WTC11 (cell line): ENCODE data around the gene TIMM17B. TPM values are rescaled to one million over a fixed set of nuclear protein-coding genes. Genes with fewer than 3 reads are reported as not detected.
A peak's percentile ranks its signal among the peaks of the same experiment; 100 is the strongest.

Experiments
- ATAC-seq: fragments of 200-7000 bp; cut with Tn5 transposase; 2 replicates; pipeline ENCODE4 v1.10.0; 2021; ENCODE audit warnings: mild to moderate bottlenecking, moderate library complexity
- CTCF ChIA-PET: fragments of 300-600 bp; sonication (Branson Sonifier 250); formaldehyde crosslinking; loops from one replicate; lab custom pipeline; 2021; ENCODE audit warnings: antibody characterized with exemption; lab: Charles Lee
- POLR2A ChIA-PET: fragments of 350-600 bp; sonication (Branson Sonifier 250); formaldehyde crosslinking; loops from one replicate; lab custom pipeline; 2021; ENCODE audit warnings: antibody characterized with exemption; lab: Charles Lee
- DNase-seq: peaks from one replicate; pipeline ENCODE4 v3.0.0; 2021; ENCODE audit warnings: low spot score
- H3K27ac Mint-ChIP-seq: 2 replicates; pipeline ENCODE4 v1.8.0; 2021; ENCODE audit warnings: mixed read lengths
- H3K27me3 Mint-ChIP-seq: 2 replicates; pipeline ENCODE4 v1.8.0; 2021; ENCODE audit warnings: low read depth, mild to moderate bottlenecking, moderate library complexity, mixed read lengths
- H3K36me3 Mint-ChIP-seq: 2 replicates; pipeline ENCODE4 v1.8.0; 2021; ENCODE audit warnings: mixed read lengths
- H3K4me1 Mint-ChIP-seq: 2 replicates; pipeline ENCODE4 v1.8.0; 2022; ENCODE audit warnings: mixed read lengths
- H3K4me3 Mint-ChIP-seq: 2 replicates; pipeline ENCODE4 v1.8.0; 2021; ENCODE audit warnings: mild to moderate bottlenecking, moderate library complexity, mixed read lengths
- H3K9me3 Mint-ChIP-seq: 2 replicates; pipeline ENCODE4 v1.8.0; 2021; ENCODE audit warnings: mixed read lengths
- AFF4 ChIP-seq: sonication (generic); formaldehyde crosslinking; IDR thresholded peaks from 2 replicates; pipeline ENCODE4 v1.8.1; 2023; ENCODE audit warnings: mild to moderate bottlenecking, missing genetic modification reagents, borderline replicate concordance
- E2F1 ChIP-seq: sonication (generic); formaldehyde crosslinking; IDR thresholded peaks from 2 replicates; pipeline ENCODE4 v1.8.0; 2022; ENCODE audit warnings: mild to moderate bottlenecking, missing genetic modification reagents
- E2F5 ChIP-seq: sonication (generic); formaldehyde crosslinking; IDR thresholded peaks from 2 replicates; pipeline ENCODE4 v1.8.1; 2022; ENCODE audit warnings: mild to moderate bottlenecking, moderate library complexity, missing genetic modification reagents
- EMX1 ChIP-seq: fragments of 250-450 bp; sonication (Bioruptor Pico); IDR thresholded peaks from 2 replicates; pipeline ENCODE4 v1.8.0; 2021; ENCODE audit warnings: mild to moderate bottlenecking
- ESRRA ChIP-seq: sonication (generic); formaldehyde crosslinking; IDR thresholded peaks from 2 replicates; pipeline ENCODE4 v1.8.1; 2022; ENCODE audit warnings: mild to moderate bottlenecking, missing genetic modification reagents, borderline replicate concordance
- ETV6 ChIP-seq: sonication (generic); formaldehyde crosslinking; IDR thresholded peaks from 2 replicates; pipeline ENCODE4 v1.8.1; 2022; ENCODE audit warnings: mild to moderate bottlenecking, missing genetic modification reagents
- JUN ChIP-seq: sonication (generic); formaldehyde crosslinking; IDR thresholded peaks from 2 replicates; pipeline ENCODE4 v1.8.0; 2023; ENCODE audit warnings: mild to moderate bottlenecking, missing genetic modification reagents
- PRDM15 ChIP-seq: sonication (generic); formaldehyde crosslinking; IDR thresholded peaks from 2 replicates; pipeline ENCODE4 v1.8.0; 2022; ENCODE audit warnings: missing genetic modification reagents
- SMAD3 ChIP-seq: sonication (generic); formaldehyde crosslinking; IDR thresholded peaks from 2 replicates; pipeline ENCODE4 v1.8.0; 2022; ENCODE audit warnings: missing genetic modification reagents, mild to moderate bottlenecking, borderline replicate concordance
- SMAD4 ChIP-seq: sonication (generic); formaldehyde crosslinking; IDR thresholded peaks from 2 replicates; pipeline ENCODE4 v1.8.0; 2022; ENCODE audit warnings: mild to moderate bottlenecking, missing genetic modification reagents
- SP1 ChIP-seq: sonication (generic); formaldehyde crosslinking; conservative IDR thresholded peaks from 2 replicates; pipeline ENCODE4 v1.8.1; 2022; ENCODE audit warnings: missing genetic modification reagents
- TEAD1 ChIP-seq: sonication (generic); formaldehyde crosslinking; IDR thresholded peaks from 2 replicates; pipeline ENCODE4 v1.8.0; 2022; ENCODE audit warnings: mild to moderate bottlenecking, missing genetic modification reagents
- TP53 ChIP-seq: sonication (generic); formaldehyde crosslinking; IDR thresholded peaks from 2 replicates; pipeline ENCODE4 v1.8.1; 2023; ENCODE audit warnings: mild to moderate bottlenecking, missing genetic modification reagents
- ZNF263 ChIP-seq: sonication (generic); formaldehyde crosslinking; IDR thresholded peaks from 2 replicates; pipeline ENCODE4 v1.8.1; 2022; ENCODE audit warnings: low read depth, mild to moderate bottlenecking, moderate library complexity, missing genetic modification reagents
- ZNF416 ChIP-seq: fragments of 250-450 bp; sonication (Bioruptor Pico); IDR thresholded peaks from 2 replicates; pipeline ENCODE4 v1.9.0; 2021; ENCODE audit warnings: mild to moderate bottlenecking, inconsistent platforms
- ZNF671 ChIP-seq: fragments of 250-450 bp; sonication (Bioruptor Pico); IDR thresholded peaks from 2 replicates; pipeline ENCODE4 v1.8.0; 2021; ENCODE audit warnings: mild to moderate bottlenecking
- total RNA-seq: library from RNA; stranded (reverse); gene quantifications from 3 replicates; pipeline ENCODE4 v1.2.3, GENCODE V29; 2021

Gene TIMM17B
- total RNA-seq, 1 experiment from 2014 or later = 99.6 TPM

GRCh38 chrX:48901069-48901468 lies 3.5 kb upstream of the TIMM17B start:
- no peaks in the 10 kb centered on the region for H3K9me3 Mint-ChIP-seq
- H3K4me1 Mint-ChIP-seq = 0 out of 2 replicates have a peak, but pooled peaks cover 11% of the 10 kb centered on the region
- no peak overlapping the region for H3K27ac Mint-ChIP-seq
- no peak for ATAC-seq
- H3K27me3 Mint-ChIP-seq = no peaks in the 10 kb centered on the region
- DNase-seq = no peak
- ChIA-PET CTCF (no interaction called here), POLR2A (no interaction called here)
- TF ChIP-seq E2F5 (CRISPR knock-in tag) (no peak), PRDM15 (no peak)
- peaks cover 19% of the 10 kb centered on the region for H3K36me3 Mint-ChIP-seq
- H3K4me3 Mint-ChIP-seq = no peak overlapping the region

- DNase-seq = no peak
- no peak for ATAC-seq
- Mint-ChIP-seq H3K4me1 (0 out of 2 replicates have a peak, but pooled peaks cover 10% of the 10 kb centered on the region), H3K4me3 (peak overlapping the region; percentile 85; the same call in 1 of the 2 replicates), H3K27me3 (no peaks in the 10 kb centered on the region), H3K9me3 (no peaks in the 10 kb centered on the region), H3K36me3 (peaks cover 26% of the 10 kb centered on the region), H3K27ac (no peak overlapping the region)
- no peak for TF ChIP-seq ZNF263
- no peak for TF ChIP-seq ESRRA (CRISPR knock-in tag)
- no peak for TF ChIP-seq JUN (CRISPR knock-in tag)
- TF ChIP-seq E2F1 (CRISPR knock-in tag) = no peak
- TF ChIP-seq AFF4 (CRISPR knock-in tag) = no peak
- TF ChIP-seq TP53 = no peak
- no peak for TF ChIP-seq EMX1 (CRISPR knock-in tag)
- ChIA-PET POLR2A (no interaction called here), CTCF (no interaction called here)
These were observed 1.5 kb upstream of the TIMM17B start for GRCh38 chrX:48899078-48899410.

GRCh38 chrX:48897157-48897624 lies 377 bp downstream of the TIMM17B start:
- Mint-ChIP-seq H3K36me3 (peaks cover 21% of the 10 kb centered on the region), H3K4me1 (0 out of 2 replicates have a peak, but pooled peaks cover 8% of the 10 kb centered on the region)
- ATAC-seq = peak; percentile 46

More at GRCh38 chrX:48897157-48897624, 377 bp downstream of the TIMM17B start:
- ChIA-PET POLR2A (interaction anchor here (0.7 to 1.7 kb wide), 8 partner anchors 15 to 221 kb away, joined by 3 to 9 read pairs (median 4); partner anchors contain the start of genes GRIPAP1, KCND1 and SLC35A2), CTCF (interaction anchor here (0.7 to 1.6 kb wide), 4 partner anchors 18 to 269 kb away, joined by 3 to 5 read pairs (median 4); partner anchors contain the start of gene KCND1)
- Mint-ChIP-seq H3K27me3 (no peaks in the 10 kb centered on the region), H3K9me3 (no peaks in the 10 kb centered on the region), H3K4me3 (peak overlapping the region; percentile 85), H3K27ac (peak overlapping the region; percentile 100)
- TF ChIP-seq ZNF263 (no peak), SMAD4 (CRISPR knock-in tag) (no peak), TEAD1 (0 out of 2 replicates have a peak, but pooled peaks have one; percentile 25), E2F5 (CRISPR knock-in tag) (no peak), SP1 (CRISPR knock-in tag) (peak; percentile 34; the same call in 1 of the 2 replicates), ZNF416 (CRISPR knock-in tag) (no peak), ZNF671 (CRISPR knock-in tag) (no peak), ETV6 (CRISPR knock-in tag) (0 out of 2 replicates have a peak, but pooled peaks have one; percentile 11), AFF4 (CRISPR knock-in tag) (no peak), SMAD3 (no peak)
- peak; percentile 83 for DNase-seq
